Measurements from ENCODE around the gene NACC1.

The NACC1 gene

GRCh38 chr19:13071444-13072187 is 46.4 kb upstream of the NACC1 start:
- no peak overlapping the region for H3K27ac ChIP-seq (replicated peaks)
- H3K4me3 ChIP-seq (replicated peaks; ENCODE audit: insufficient read depth, low read length) = no peak overlapping the region
- no peak for DNase-seq (ENCODE audit: low read depth in 1 of 2, low spot score in 1 of 2)
- no peaks in the 10 kb centered on the region for H3K27me3 ChIP-seq (ENCODE audit: insufficient read depth, poor library complexity, severe bottlenecking)
- TF ChIP-seq GABPA (IDR thresholded peaks at IDR 0.05; ENCODE audit: low read depth) (no peak), CTCF (IDR thresholded peaks at IDR 0.05; ENCODE audit: insufficient read depth, low read length) (no peak), SPI1 (IDR thresholded peaks at IDR 0.05; ENCODE audit: borderline replicate concordance, low read depth) (no peak), POLR2AphosphoS5 (IDR thresholded peaks at IDR 0.05; ENCODE audit: low read depth) (no peak), REST (IDR thresholded peaks at IDR 0.05; ENCODE audit: insufficient replicate concordance, low read depth) (no peak)

GRCh38 chr19:13072188-13072908 is 45.7 kb upstream of the NACC1 start:
- DNase-seq (ENCODE audit: low read depth in 1 of 2, low spot score in 1 of 2) = no peak
- H3K4me3 ChIP-seq (replicated peaks; ENCODE audit: insufficient read depth, low read length) = no peak overlapping the region
- H3K27me3 ChIP-seq (ENCODE audit: insufficient read depth, poor library complexity, severe bottlenecking) = no peaks in the 10 kb centered on the region
- H3K27ac ChIP-seq (replicated peaks) = no peak overlapping the region
- TF ChIP-seq SPI1 (IDR thresholded peaks at IDR 0.05; ENCODE audit: borderline replicate concordance, low read depth) = no peak
- no peak for TF ChIP-seq GABPA (IDR thresholded peaks at IDR 0.05; ENCODE audit: low read depth)
- TF ChIP-seq REST (IDR thresholded peaks at IDR 0.05; ENCODE audit: insufficient replicate concordance, low read depth) = no peak
- TF ChIP-seq CTCF (IDR thresholded peaks at IDR 0.05; ENCODE audit: insufficient read depth, low read length) = no peak
- TF ChIP-seq POLR2AphosphoS5 (IDR thresholded peaks at IDR 0.05; ENCODE audit: low read depth) = no peak

- Histone ChIP-seq H3K4me3 (replicated peaks; ENCODE audit: insufficient read depth, low read length) (no peak overlapping the region), H3K27me3 (ENCODE audit: insufficient read depth, poor library complexity, severe bottlenecking) (no peaks in the 10 kb centered on the region), H3K27ac (replicated peaks) (no peak overlapping the region)
- no peak for DNase-seq (ENCODE audit: low read depth in 1 of 2, low spot score in 1 of 2)
- TF ChIP-seq REST (IDR thresholded peaks at IDR 0.05; ENCODE audit: insufficient replicate concordance, low read depth) = no peak
- TF ChIP-seq SPI1 (IDR thresholded peaks at IDR 0.05; ENCODE audit: borderline replicate concordance, low read depth) = no peak
- TF ChIP-seq GABPA (IDR thresholded peaks at IDR 0.05; ENCODE audit: low read depth) = no peak
- TF ChIP-seq POLR2AphosphoS5 (IDR thresholded peaks at IDR 0.05; ENCODE audit: low read depth) = no peak
- TF ChIP-seq CTCF (IDR thresholded peaks at IDR 0.05; ENCODE audit: insufficient read depth, low read length) = no peak
Measured at GRCh38 chr19:13073263-13073662, 44.8 kb upstream of the NACC1 start.
